ENCODE measurements around the gene INTU. TPM values are rescaled to one million over a fixed set of nuclear protein-coding genes. Genes with fewer than 3 reads are reported as not detected.

The INTU gene
- total RNA-seq, 1 experiment from 2014 or later = 10.7 TPM

- peaks cover 0 to 9% (median 7%) of the 10 kb centered on the region in 3 experiments; a peak in 5 of 7 replicates for H3K36me3 Mint-ChIP-seq (ENCODE audit: insufficient read depth in 1 of 3, low read depth in 3 of 3)
- H3K4ac ChIP-seq (ENCODE audit: low read depth, low read length) = no peak overlapping the region
- H3K9me3 ChIP-seq (ENCODE audit: control insufficient read depth, low read depth, low read length) = no peaks in the 10 kb centered on the region
- no peak overlapping the region for H4K91ac ChIP-seq (ENCODE audit: insufficient read length, low read depth, low read length)
- H3K4me2 ChIP-seq (ENCODE audit: insufficient read depth, insufficient read length, low read length) = no peak overlapping the region
- H4K5ac ChIP-seq (ENCODE audit: insufficient read length, low read depth, low read length) = no peak overlapping the region
- H2BK120ac ChIP-seq (ENCODE audit: low read depth, low read length, poor library complexity, severe bottlenecking) = no peak overlapping the region
- no peak overlapping the region for H2AFZ ChIP-seq (ENCODE audit: low read length)
- H4K20me1 ChIP-seq (ENCODE audit: control insufficient read depth, insufficient read depth, insufficient read length) = no peaks in the 10 kb centered on the region
- H3K79me1 ChIP-seq (ENCODE audit: insufficient read depth, low read depth, low read length, poor library complexity, severe bottlenecking) = no peaks in the 10 kb centered on the region
- H3T11ph ChIP-seq (ENCODE audit: low read length) = no peak overlapping the region
- H3K4me1 ChIP-seq (ENCODE audit: insufficient read depth, low read length) = no peaks in the 10 kb centered on the region; the same call in 1 of the 2 replicates
- H3K9me3 Mint-ChIP-seq = no peaks in the 10 kb centered on the region; a peak in 1 of 5 replicates
- no peak for TF ChIP-seq CTCF (conservative IDR thresholded peaks at IDR 0.05)
- no peak overlapping the region for H2BK15ac ChIP-seq (ENCODE audit: low read depth, low read length)
- H2BK20ac ChIP-seq (ENCODE audit: low read depth, low read length, poor library complexity, severe bottlenecking) = no peak overlapping the region
- H2BK12ac ChIP-seq (ENCODE audit: insufficient read length, low read depth, low read length) = no peak overlapping the region
- no peak overlapping the region for H3K14ac ChIP-seq (ENCODE audit: insufficient read depth, low read length)
- no peak overlapping the region for H3K56ac ChIP-seq (ENCODE audit: insufficient read length, low read depth, low read length)
- H3K27me3 Mint-ChIP-seq (ENCODE audit: low read depth) = no peaks in the 10 kb centered on the region
- no peak overlapping the region for H2BK5ac ChIP-seq (ENCODE audit: insufficient read length, low read length)
- H4K8ac ChIP-seq (replicated peaks; ENCODE audit: insufficient read length, low read depth, low read length) = no peak overlapping the region
- no peak overlapping the region for H3K18ac ChIP-seq (ENCODE audit: insufficient read length, low read depth, low read length)
- H3K23me2 ChIP-seq (ENCODE audit: insufficient read length, low read depth, low read length, poor library complexity, severe bottlenecking) = no peaks in the 10 kb centered on the region
- no peak for DNase-seq
- peaks cover 29 to 35% of the 10 kb centered on the region in 2 experiments for H3K4me1 Mint-ChIP-seq
- H2AK5ac ChIP-seq (ENCODE audit: insufficient read length, low read length) = no peak overlapping the region
- H3K27me3 ChIP-seq (ENCODE audit: insufficient read depth, low read length) = no peaks in the 10 kb centered on the region
- no peak overlapping the region for H3K9ac ChIP-seq (ENCODE audit: extremely low read depth, insufficient read length, low read length)
- WGBS (ENCODE audit: extremely low coverage, insufficient read length, low lambda C conversion rate) = no CpG with 5 or more reads among the region's 1 CpG
- no peak overlapping the region for H3K4me3 Mint-ChIP-seq
- H3K27ac Mint-ChIP-seq = no peak overlapping the region
- H3K79me2 ChIP-seq (ENCODE audit: insufficient read depth, low read length) = no peaks in the 10 kb centered on the region
- H3K23ac ChIP-seq (ENCODE audit: insufficient read length, low read depth, low read length) = no peak overlapping the region
- H3K27ac ChIP-seq (ENCODE audit: insufficient read length, low read depth, low read length) = no peak overlapping the region
Measured at GRCh38 chr4:127669691-127670090, 36.9 kb downstream of the INTU start.

Data from H9 (cell line).